A549 (cell line): ENCODE measurements around the gene PPP2R2C. TPM values are rescaled to one million over a fixed set of nuclear protein-coding genes. Genes with fewer than 3 reads are reported as not detected.

Experiments
- ATAC-seq, 2 experiments: fragments of 200-7000 bp in 1 of 2; fragments of >200 bp in 1 of 2; cut with Nextera tagmentation in 1 of 2; cut with Tn5 transposase in 1 of 2; 3 replicates each; pipeline versions ENCODE4 v1.8.0 to v1.9.1; 2018 to 2020; ENCODE audit warnings: mild to moderate bottlenecking in 1 of 2, moderate library complexity in 1 of 2
- CTCF ChIA-PET: fragments of 300-600 bp; sonication (Branson Sonifier 250); formaldehyde crosslinking; extraction: SDS; loops from one replicate; lab custom pipeline; 2021; ENCODE audit warnings: antibody characterized with exemption, inconsistent platforms; lab: Yijun Ruan, JAX
- POLR2A ChIA-PET: fragments of 350-600 bp; formaldehyde crosslinking; extraction: SDS; loops from one replicate; lab custom pipeline; 2021; ENCODE audit warnings: antibody characterized with exemption, inconsistent platforms; lab: Yijun Ruan, JAX
- DNase-seq, 2 experiments: peaks; one replicate each; pipeline versions ENCODE4 v3.0.0 to v3.0.0-alpha.2; 2011 to 2016; ENCODE audit warnings: low read depth in 1 of 2, low spot score in 1 of 2
- FAIRE-seq: peaks from 2 replicates; lab custom pipeline; 2011; peaks lifted over from hg19 to GRCh38; lab: Jason Lieb, UNC
- H3K27ac ChIP-seq, 2 experiments: fragments of >200 bp; sonication (Bioruptor Twin); formaldehyde crosslinking; 3 replicates each; pipeline ENCODE4 v1.5.1; 2016 to 2017
- H3K4me1 ChIP-seq: fragments of >200 bp; sonication (Bioruptor Twin); formaldehyde crosslinking; 3 replicates; pipeline ENCODE4 v1.6.1; 2016
- H3K4me2 ChIP-seq: fragments of >200 bp; sonication (Bioruptor Twin); formaldehyde crosslinking; 3 replicates; pipeline ENCODE4 v1.6.1; 2016
- H3K4me3 ChIP-seq: fragments of >200 bp; sonication (Bioruptor Twin); formaldehyde crosslinking; 3 replicates; pipeline ENCODE4 v1.5.1; 2016
- H3K9me3 ChIP-seq: fragments of >200 bp; sonication (Bioruptor Twin); formaldehyde crosslinking; 3 replicates; pipeline ENCODE4 v1.6.1; 2016
- CBX2 ChIP-seq: fragments of 200-600 bp; sonication (generic); IDR thresholded peaks from 2 replicates; pipeline ENCODE4 v1.6.1; 2016; ENCODE audit warnings: low read depth, mild to moderate bottlenecking, borderline replicate concordance
- CBX8 ChIP-seq: fragments of 200-600 bp; sonication (generic); IDR thresholded peaks from 2 replicates; pipeline ENCODE4 v1.6.1; 2016
- CHD4 ChIP-seq: fragments of 200-600 bp; sonication (generic); IDR thresholded peaks from 2 replicates; pipeline ENCODE4 v1.6.1; 2016; ENCODE audit warnings: antibody characterized with exemption, mild to moderate bottlenecking, borderline replicate concordance
- EP300 ChIP-seq, 2 experiments: fragments of >200 bp; sonication (Bioruptor Twin); formaldehyde crosslinking; IDR thresholded peaks; 2 replicates in 1 of 2; 3 replicates in 1 of 2; pipeline ENCODE4 v1.6.1; 2016 to 2017
- ESRRA ChIP-seq: fragments of 150-350 bp; IDR thresholded peaks from 2 replicates; pipeline ENCODE4 v1.6.1; 2014; ENCODE audit warnings: mild to moderate bottlenecking, low read length, borderline replicate concordance
- GATA3 ChIP-seq: IDR thresholded peaks from 2 replicates; pipeline ENCODE4 v1.6.1; 2012; ENCODE audit warnings: borderline replicate concordance
- HOXB13 ChIP-seq: fragments of 250-450 bp; sonication (Bioruptor Pico); IDR thresholded peaks from 2 replicates; pipeline ENCODE4 v1.5.0; 2020; ENCODE audit warnings: low read depth, mild to moderate bottlenecking, moderate library complexity
- JUN ChIP-seq, 2 experiments: fragments of >200 bp; sonication (Bioruptor Twin); formaldehyde crosslinking; IDR thresholded peaks; 2 replicates in 1 of 2; 3 replicates in 1 of 2; pipeline ENCODE4 v1.6.1; 2016 to 2017
- JUNB ChIP-seq: fragments of >200 bp; sonication (Bioruptor Twin); formaldehyde crosslinking; IDR thresholded peaks from 2 replicates; pipeline ENCODE4 v1.6.1; 2016
- MAFK ChIP-seq: fragments of 450-650 bp; IDR thresholded peaks from 2 replicates; pipeline ENCODE4 v1.6.1; 2014; ENCODE audit not compliant: partially characterized antibody
- RAD21 ChIP-seq, 2 experiments: fragments of >200 bp in 1 of 2; sonication (Bioruptor Twin) in 1 of 2; formaldehyde crosslinking in 1 of 2; IDR thresholded peaks in 1 of 2; conservative IDR thresholded peaks in 1 of 2; 2 replicates in 1 of 2; 3 replicates in 1 of 2; pipeline ENCODE4 v1.6.1; 2012 to 2018; ENCODE audit warnings: inconsistent platforms in 1 of 2
- SREBF2 ChIP-seq: fragments of 450-650 bp; IDR thresholded peaks from 2 replicates; pipeline ENCODE4 v1.6.1; 2014; ENCODE audit warnings: mild to moderate bottlenecking, moderate library complexity
- WGBS: methylation state at CpG from one replicate; pipeline ENCODE4 v1.1.6; 2017; ENCODE audit errors: missing lambda C conversion rate; 5-methylcytosine and 5-hydroxymethylcytosine counted together
- polyA plus RNA-seq, 4 experiments: library from polyadenylated mRNA; depleted of rRNA in 3 of 4; stranded (reverse); fragments of >200 nt; fragmentation: RNase III in 1 of 4; extraction: RNeasy Plus Mini Kit Qiagen cat#74134 plus additional on column Dnase treatment in 1 of 4; gene quantifications; 2 replicates in 3 of 4; 3 replicates in 1 of 4; pipeline ENCODE4 v1.2.3, GENCODE V29; 2011 to 2017
- TF ChIP-seq, protein P1 (sequence below): fragments of >200 bp; sonication (Bioruptor Twin); formaldehyde crosslinking; IDR thresholded peaks from 3 replicates; pipeline ENCODE4 v1.5.1; 2016
- TF ChIP-seq, protein P2 (sequence below): fragments of >200 bp; sonication (Bioruptor Twin); formaldehyde crosslinking; IDR thresholded peaks from 2 replicates; pipeline ENCODE4 v1.6.1; 2016
- TF ChIP-seq, protein P3 (sequence below): fragments of 150-350 bp; IDR thresholded peaks from 2 replicates; pipeline ENCODE4 v1.6.1; 2014; ENCODE audit warnings: low read depth, mild to moderate bottlenecking, low read length
- TF ChIP-seq, protein P4 (sequence below): IDR thresholded peaks from 2 replicates; pipeline ENCODE4 v1.6.1; 2012

Gene PPP2R2C
- polyA plus RNA-seq, 2 of the 4 experiments (the other 2 are of a cell fraction) = 23.9 to 29.4 TPM

DNA sequence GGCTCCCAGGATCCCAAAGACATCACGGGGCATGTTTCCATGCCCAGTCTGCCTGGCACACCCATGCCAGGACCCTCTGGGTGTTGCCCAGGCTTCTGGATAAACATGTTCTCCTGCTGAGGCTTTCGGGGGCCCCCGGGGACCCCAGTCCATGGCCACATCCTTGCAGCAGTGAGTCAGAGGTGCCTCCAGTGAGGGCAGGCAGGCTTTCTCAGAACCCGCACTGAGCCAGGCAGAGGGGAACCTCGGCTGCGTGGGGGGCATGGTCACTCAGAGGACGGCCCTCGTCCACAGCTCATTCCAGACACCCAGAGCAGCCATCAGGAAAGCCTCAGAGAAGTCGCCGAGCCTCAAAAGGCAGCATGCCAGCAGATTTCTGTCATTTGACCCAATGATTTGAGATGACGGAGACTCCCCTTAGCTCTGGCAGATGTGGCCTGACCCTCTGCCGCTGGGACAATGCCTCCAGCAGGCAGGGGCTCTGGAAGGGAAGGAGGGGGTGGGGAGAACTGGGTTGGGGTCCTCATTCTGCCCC is 54.8 kb downstream of the PPP2R2C start:
- Histone ChIP-seq H3K27ac (no peak overlapping the region), H3K4me1 (0 out of 3 replicates have a peak, but pooled peaks cover 5% of the 10 kb centered on the region), H3K9me3 (no peaks in the 10 kb centered on the region), H3K4me3 (no peak overlapping the region), H3K4me2 (no peak overlapping the region)
- ATAC-seq = no peak
- ChIA-PET CTCF (interaction anchor here (0.7 kb wide), 1 partner anchor 16 kb away, joined by 3 read pairs; no protein-coding TSS in a partner anchor), POLR2A (no interaction called here)
- no peak for TF ChIP-seq CBX8
- TF ChIP-seq EP300 (IDR thresholded peaks at IDR 0.05) = no peak
- TF ChIP-seq, protein P1, sequence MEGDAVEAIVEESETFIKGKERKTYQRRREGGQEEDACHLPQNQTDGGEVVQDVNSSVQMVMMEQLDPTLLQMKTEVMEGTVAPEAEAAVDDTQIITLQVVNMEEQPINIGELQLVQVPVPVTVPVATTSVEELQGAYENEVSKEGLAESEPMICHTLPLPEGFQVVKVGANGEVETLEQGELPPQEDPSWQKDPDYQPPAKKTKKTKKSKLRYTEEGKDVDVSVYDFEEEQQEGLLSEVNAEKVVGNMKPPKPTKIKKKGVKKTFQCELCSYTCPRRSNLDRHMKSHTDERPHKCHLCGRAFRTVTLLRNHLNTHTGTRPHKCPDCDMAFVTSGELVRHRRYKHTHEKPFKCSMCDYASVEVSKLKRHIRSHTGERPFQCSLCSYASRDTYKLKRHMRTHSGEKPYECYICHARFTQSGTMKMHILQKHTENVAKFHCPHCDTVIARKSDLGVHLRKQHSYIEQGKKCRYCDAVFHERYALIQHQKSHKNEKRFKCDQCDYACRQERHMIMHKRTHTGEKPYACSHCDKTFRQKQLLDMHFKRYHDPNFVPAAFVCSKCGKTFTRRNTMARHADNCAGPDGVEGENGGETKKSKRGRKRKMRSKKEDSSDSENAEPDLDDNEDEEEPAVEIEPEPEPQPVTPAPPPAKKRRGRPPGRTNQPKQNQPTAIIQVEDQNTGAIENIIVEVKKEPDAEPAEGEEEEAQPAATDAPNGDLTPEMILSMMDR = no peak
- TF ChIP-seq RAD21 (conservative IDR thresholded peaks at IDR 0.05 in 1 of 2, IDR thresholded peaks at IDR 0.05 in 1 of 2) = no peak
- TF ChIP-seq, protein P2, sequence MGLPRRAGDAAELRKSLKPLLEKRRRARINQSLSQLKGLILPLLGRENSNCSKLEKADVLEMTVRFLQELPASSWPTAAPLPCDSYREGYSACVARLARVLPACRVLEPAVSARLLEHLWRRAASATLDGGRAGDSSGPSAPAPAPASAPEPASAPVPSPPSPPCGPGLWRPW = no peak
- TF ChIP-seq ESRRA = no peak
- TF ChIP-seq SREBF2 = no peak
- TF ChIP-seq CHD4 = no peak
- TF ChIP-seq JUN (IDR thresholded peaks at IDR 0.05) = no peak
- no peak for TF ChIP-seq GATA3
- TF ChIP-seq MAFK = no peak
- TF ChIP-seq, protein P3, sequence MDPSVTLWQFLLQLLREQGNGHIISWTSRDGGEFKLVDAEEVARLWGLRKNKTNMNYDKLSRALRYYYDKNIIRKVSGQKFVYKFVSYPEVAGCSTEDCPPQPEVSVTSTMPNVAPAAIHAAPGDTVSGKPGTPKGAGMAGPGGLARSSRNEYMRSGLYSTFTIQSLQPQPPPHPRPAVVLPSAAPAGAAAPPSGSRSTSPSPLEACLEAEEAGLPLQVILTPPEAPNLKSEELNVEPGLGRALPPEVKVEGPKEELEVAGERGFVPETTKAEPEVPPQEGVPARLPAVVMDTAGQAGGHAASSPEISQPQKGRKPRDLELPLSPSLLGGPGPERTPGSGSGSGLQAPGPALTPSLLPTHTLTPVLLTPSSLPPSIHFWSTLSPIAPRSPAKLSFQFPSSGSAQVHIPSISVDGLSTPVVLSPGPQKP = no peak
- TF ChIP-seq JUNB = no peak
- TF ChIP-seq, protein P4, sequence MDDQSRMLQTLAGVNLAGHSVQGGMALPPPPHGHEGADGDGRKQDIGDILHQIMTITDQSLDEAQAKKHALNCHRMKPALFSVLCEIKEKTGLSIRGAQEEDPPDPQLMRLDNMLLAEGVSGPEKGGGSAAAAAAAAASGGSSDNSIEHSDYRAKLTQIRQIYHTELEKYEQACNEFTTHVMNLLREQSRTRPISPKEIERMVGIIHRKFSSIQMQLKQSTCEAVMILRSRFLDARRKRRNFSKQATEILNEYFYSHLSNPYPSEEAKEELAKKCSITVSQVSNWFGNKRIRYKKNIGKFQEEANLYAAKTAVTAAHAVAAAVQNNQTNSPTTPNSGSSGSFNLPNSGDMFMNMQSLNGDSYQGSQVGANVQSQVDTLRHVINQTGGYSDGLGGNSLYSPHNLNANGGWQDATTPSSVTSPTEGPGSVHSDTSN = no peak
- no peak for TF ChIP-seq HOXB13 (CRISPR knock-in tag)
- no peak for DNase-seq
- FAIRE-seq = no peak
- 93% methylated on average over 8 of the region's 12 CpGs for WGBS

DNA sequence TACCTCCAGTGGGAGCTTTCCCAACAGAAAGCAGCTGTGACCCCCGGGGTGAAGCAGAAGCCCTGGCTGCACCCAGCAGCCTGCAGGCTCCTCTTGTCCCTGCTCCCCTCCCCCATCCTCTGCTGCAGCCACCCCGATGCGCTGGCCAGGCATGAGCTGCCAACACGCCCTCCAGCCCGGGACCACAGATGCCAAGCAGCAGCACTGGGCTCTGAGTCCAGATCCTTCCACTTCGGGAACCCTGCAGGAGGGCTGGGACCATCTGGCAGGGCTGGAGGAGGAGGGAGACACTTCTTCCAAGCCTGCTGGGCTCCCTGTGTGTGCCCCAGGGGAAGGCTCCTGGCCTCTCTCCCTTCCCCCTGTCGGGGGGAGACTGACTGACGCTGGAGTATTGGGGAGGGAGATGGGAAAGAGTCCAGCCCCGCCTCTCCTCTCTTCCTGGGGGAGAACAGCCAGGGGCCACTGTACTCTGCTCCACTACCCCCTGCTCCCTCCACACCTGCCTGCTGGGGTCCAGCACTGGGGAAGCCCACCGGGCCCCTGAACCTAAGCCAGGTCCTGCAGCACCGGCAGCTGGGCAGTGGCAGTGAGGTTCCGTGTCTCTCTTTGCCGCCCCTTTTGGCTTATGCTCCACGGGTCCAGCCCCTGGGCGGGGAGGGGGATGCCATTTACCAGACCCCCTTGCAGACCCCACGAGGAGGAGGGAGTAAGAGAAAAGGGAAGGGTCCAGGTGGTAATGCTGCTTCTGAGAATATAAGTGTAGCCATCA is 55.7 kb downstream of the PPP2R2C start:
- Histone ChIP-seq H3K4me1 (0 out of 3 replicates have a peak, but pooled peaks cover 5% of the 10 kb centered on the region), H3K27ac (no peak overlapping the region), H3K9me3 (no peaks in the 10 kb centered on the region)
- FAIRE-seq = no peak
- POLR2A ChIA-PET = no interaction called here
- no peak for TF ChIP-seq RAD21 (conservative IDR thresholded peaks at IDR 0.05 in 1 of 2, IDR thresholded peaks at IDR 0.05 in 1 of 2)
- TF ChIP-seq HOXB13 (CRISPR knock-in tag) = no peak
- no peak for TF ChIP-seq GATA3
- TF ChIP-seq CBX2 = no peak
- no peak for TF ChIP-seq JUN (IDR thresholded peaks at IDR 0.05)
- TF ChIP-seq, all 56 proteins: peak for 0
- no peak overlapping the region for H3K4me3 ChIP-seq
- CTCF ChIA-PET = no interaction called here
- no peak for ATAC-seq
- 94% methylated on average over 5 of the region's 16 CpGs for WGBS
- no peak for DNase-seq
- H3K4me2 ChIP-seq = no peak overlapping the region
